ENCODE measurements around the gene POU2F3. TPM values are rescaled to one million over a fixed set of nuclear protein-coding genes. Genes with fewer than 3 reads are reported as not detected.

Gene POU2F3
- total and polyA plus RNA-seq, 2 of the 8 experiments (the other 6 are each of a cell fraction or from before 2014, with no cell fraction given) = 1.0 to 2.1 TPM

DNA sequence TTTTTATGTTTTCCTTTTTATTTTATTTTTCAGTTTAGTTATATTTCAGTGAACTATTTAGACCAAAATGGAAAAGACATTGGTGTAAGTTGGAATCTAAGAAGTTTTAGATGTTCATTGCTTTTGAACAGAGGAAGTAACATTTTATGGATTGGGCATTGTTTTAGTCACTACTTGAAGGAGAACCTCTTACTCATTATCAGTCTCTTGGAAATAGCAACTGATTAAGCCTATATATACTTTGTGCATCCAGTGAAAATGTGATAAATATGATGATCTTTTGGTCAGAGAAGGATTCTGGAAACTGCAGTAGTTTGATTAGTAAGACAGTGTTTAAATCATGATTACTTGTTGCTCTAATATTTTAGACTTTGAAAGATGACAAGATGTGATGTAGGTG lies 110.7 kb downstream of the POU2F3 start:
- no peak overlapping the region for H3K9ac ChIP-seq (replicated peaks in 1 of 4; ENCODE audit: extremely low read depth in 1 of 4, low read depth in 3 of 4, low read length in 3 of 4)
- H3K18ac ChIP-seq (ENCODE audit: extremely low read depth, low read length) = no peak overlapping the region
- ChIA-PET POLR2A (ENCODE audit: partially characterized antibody) (no interaction called here), CTCF (ENCODE audit: partially characterized antibody) (no interaction called here)
- no peak overlapping the region for H2BK15ac ChIP-seq (ENCODE audit: low read length)
- H3K27me3 ChIP-seq (replicated peaks in 1 of 4; ENCODE audit: control insufficient read depth in 3 of 4, extremely low read depth in 1 of 4, insufficient read depth in 3 of 4, low read length in 3 of 4) = no peaks in the 10 kb centered on the region
- no peak overlapping the region for H3K4ac ChIP-seq (replicated peaks; ENCODE audit: insufficient read length, low read depth, low read length)
- no peak overlapping the region for H2BK20ac ChIP-seq (ENCODE audit: low read length)
- H2BK5ac ChIP-seq (ENCODE audit: low read depth, low read length) = no peak overlapping the region
- peaks cover 6% of the 10 kb centered on the region; the same call in 1 of the 2 replicates for H3K79me1 ChIP-seq (ENCODE audit: low read depth, low read length)
- H2BK12ac ChIP-seq (ENCODE audit: low read depth, low read length) = no peak overlapping the region
- no peak overlapping the region for H3K56ac ChIP-seq (replicated peaks; ENCODE audit: insufficient read length, low read depth, low read length)
- no peak overlapping the region for H2BK120ac ChIP-seq (replicated peaks; ENCODE audit: low read depth, low read length)
- no peak overlapping the region for H2AFZ ChIP-seq (ENCODE audit: low read length)
- no peak overlapping the region for H2AK5ac ChIP-seq (ENCODE audit: low read depth, low read length)
- no peak overlapping the region for H4K91ac ChIP-seq (replicated peaks; ENCODE audit: insufficient read length, low read length)
- H3K9me3 ChIP-seq (ENCODE audit: insufficient read depth in 2 of 2, low read depth in 1 of 2, low read length in 1 of 2) = no peaks in the 10 kb centered on the region
- H4K20me1 ChIP-seq (replicated peaks in 1 of 2; ENCODE audit: control insufficient read depth in 1 of 2, insufficient read depth in 2 of 2, low read length in 2 of 2) = peaks cover 0 to 8% of the 10 kb centered on the region in 2 experiments
- DNase-seq (ENCODE audit: low read depth in 1 of 2, low spot score in 2 of 2) (no peak), FAIRE-seq (no peak)
- no peak overlapping the region for H3K23ac ChIP-seq (ENCODE audit: insufficient read length)
- H3K4me1 ChIP-seq (replicated peaks in 1 of 4; ENCODE audit: control insufficient read depth in 3 of 4, insufficient read depth in 4 of 4, low read length in 3 of 4) = peaks cover 0 to 3% (median 0%) of the 10 kb centered on the region in 4 experiments; a peak in 1 of 7 replicates
- H3K79me2 ChIP-seq (ENCODE audit: control insufficient read depth in 1 of 2, insufficient read depth in 2 of 2, low read length in 2 of 2) = peaks cover 0 to 81% of the 10 kb centered on the region in 2 experiments; a peak in 3 of 4 replicates
- no peak overlapping the region for H3K4me3 ChIP-seq (ENCODE audit: extremely low read depth in 1 of 4, insufficient read depth in 2 of 4, low read depth in 3 of 4, low read length in 4 of 4)
- H3K23me2 ChIP-seq (ENCODE audit: low read depth, low read length) = no peaks in the 10 kb centered on the region
- no peak overlapping the region for H3K4me2 ChIP-seq (ENCODE audit: insufficient read depth in 1 of 2, low read depth in 2 of 2, low read length in 2 of 2)
- no peak overlapping the region for H3K27ac ChIP-seq (ENCODE audit: low read depth, low read length)
- no peak overlapping the region for H3K14ac ChIP-seq (ENCODE audit: insufficient read length)
- no peaks in the 10 kb centered on the region for H3K36me3 ChIP-seq (ENCODE audit: control insufficient read depth in 2 of 4, insufficient read depth in 4 of 4, low read length in 3 of 4)
- H4K5ac ChIP-seq (ENCODE audit: insufficient read length, low read depth, low read length) = no peak overlapping the region
- no peak overlapping the region for H4K8ac ChIP-seq (ENCODE audit: extremely low read depth, insufficient read depth, low read length)
- no peak for TF ChIP-seq MAX (IDR thresholded peaks at IDR 0.05)
- no peak for TF ChIP-seq TAF7 (optimal IDR thresholded peaks at IDR 0.05; ENCODE audit: borderline replicate concordance, low read depth, low read length)
- no peak for TF ChIP-seq HDAC2 (IDR thresholded peaks at IDR 0.05; ENCODE audit: borderline replicate concordance in 1 of 2, low read depth in 2 of 2, low read length in 2 of 2)
- no peak for TF ChIP-seq RFX5 (IDR thresholded peaks at IDR 0.05; ENCODE audit: borderline replicate concordance, low read depth, low read length)
- no peak for TF ChIP-seq PHF8 (conservative IDR thresholded peaks at IDR 0.05; ENCODE audit: low read depth, low read length)
- no peak for TF ChIP-seq CTBP2 (IDR thresholded peaks at IDR 0.05; ENCODE audit: borderline replicate concordance, insufficient read depth, insufficient read length, low read length)
- no peak for TF ChIP-seq BCL11A (IDR thresholded peaks at IDR 0.05; ENCODE audit: low read depth in 2 of 2, low read length in 2 of 2)
- TF ChIP-seq ZNF274 (IDR thresholded peaks at IDR 0.05; ENCODE audit: borderline replicate concordance, extremely low read depth, low read length) = no peak
- no peak for TF ChIP-seq EP300 (IDR thresholded peaks at IDR 0.05; ENCODE audit: borderline replicate concordance in 1 of 2, low read depth in 2 of 2, low read length in 2 of 2)
